HCT116 (cell line): Measurements from ENCODE around the gene SH3GLB2. TPM values are rescaled to one million over a fixed set of nuclear protein-coding genes. Genes with fewer than 3 reads are reported as not detected.

ENCODE experiments used
- ATAC-seq: fragments of 200-7000 bp; cut with Tn5 transposase; 2 replicates; pipeline ENCODE4 v1.9.1; 2020; ENCODE audit warnings: mild to moderate bottlenecking, moderate library complexity
- BruUV-seq: library from RNA; stranded (reverse); fragments of 400-500 nt; replicated peaks from 2 replicates; lab custom pipeline; 2021; lab: Mats Ljungman, UMichigan
- CTCF ChIA-PET: fragments of 300-600 bp; sonication (Branson Sonifier 250); formaldehyde crosslinking; loops from one replicate; lab custom pipeline; 2021; ENCODE audit warnings: antibody characterized with exemption; lab: Charles Lee
- POLR2A ChIA-PET: fragments of 300-600, 350-600 bp; sonication (Branson Sonifier 250); formaldehyde crosslinking; loops from one replicate; lab custom pipeline; 2021; ENCODE audit warnings: antibody characterized with exemption; lab: Charles Lee
- RAD21 ChIA-PET, 2 experiments: fragments of 300-600 bp; sonication (Branson Sonifier 250); formaldehyde crosslinking; loops; one replicate each; lab custom pipeline; 2023; ENCODE audit warnings: low total read pairs in 2 of 2; ENCODE audit not compliant: uncharacterized antibody in 2 of 2, unreplicated experiment in 2 of 2, low non-redundant PET in 1 of 2; lab: Charles Lee
- DNase-seq: peaks from one replicate; pipeline ENCODE4 v3.0.0-alpha.2; 2010; ENCODE audit warnings: low read depth, low spot score
- H2AFZ ChIP-seq: fragments of 200-600 bp; shearing (Covaris generic), sonication (generic); 2 replicates; pipeline ENCODE4 v1.6.1; 2017; ENCODE audit warnings: low read depth, mixed run types, mixed read lengths, antibody characterized with exemption, low read length; ENCODE audit not compliant: poor library complexity, severe bottlenecking
- H3K27ac ChIP-seq: 2 replicates; pipeline ENCODE4 v1.5.1; 2012; ENCODE audit warnings: low read depth, low read length
- H3K27me3 ChIP-seq: fragments of 200-600 bp; sonication (generic); 2 replicates; pipeline ENCODE4 v1.6.1; 2016; ENCODE audit warnings: mixed run types, low read length, mixed read lengths; ENCODE audit not compliant: insufficient read depth
- H3K36me3 ChIP-seq, 2 experiments: fragments of 200-500 bp in 1 of 2; fragments of 200-600 bp in 1 of 2; sonication (Bioruptor generic) in 1 of 2; sonication (generic) in 1 of 2; 2 replicates each; pipeline versions ENCODE4 v1.5.1 to v1.6.1; 2014 to 2016; ENCODE audit warnings: low read length in 2 of 2, inconsistent platforms in 1 of 2, mixed read lengths in 1 of 2, mixed run types in 1 of 2; ENCODE audit not compliant: insufficient read depth in 2 of 2, control insufficient read depth in 1 of 2
- H3K4me1 ChIP-seq, 2 experiments: fragments of 200-600 bp in 1 of 2; sonication (generic) in 1 of 2; 2 replicates each; pipeline versions ENCODE4 v1.5.1 to v1.6.1; 2012 to 2017; ENCODE audit warnings: low read length in 2 of 2, inconsistent platforms in 1 of 2, mild to moderate bottlenecking in 1 of 2, mixed read lengths in 1 of 2, mixed run types in 1 of 2, moderate library complexity in 1 of 2; ENCODE audit not compliant: insufficient read depth in 2 of 2, control insufficient read depth in 1 of 2
- H3K4me2 ChIP-seq: fragments of 200-600 bp; sonication (generic); 2 replicates; pipeline ENCODE4 v1.6.1; 2017; ENCODE audit warnings: mixed run types, low read length, mixed read lengths
- H3K4me3 ChIP-seq, 2 experiments: fragments of 200-600 bp in 1 of 2; sonication (generic) in 1 of 2; replicated peaks in 1 of 2; 2 replicates each; pipeline ENCODE4 v1.5.1; 2011 to 2016; ENCODE audit warnings: low read length in 2 of 2, control low read depth in 1 of 2, low read depth in 1 of 2, mild to moderate bottlenecking in 1 of 2, mixed read lengths in 1 of 2, mixed run types in 1 of 2
- H3K79me2 ChIP-seq: fragments of 200-600 bp; sonication (generic); 2 replicates; pipeline ENCODE4 v1.6.1; 2017; ENCODE audit warnings: mild to moderate bottlenecking, mixed run types, low read length, moderate library complexity, mixed read lengths; ENCODE audit not compliant: insufficient read depth
- H3K9ac ChIP-seq: fragments of 200-600 bp; sonication (generic); 2 replicates; pipeline ENCODE4 v1.6.1; 2016; ENCODE audit warnings: low read length, mixed read lengths
- H3K9me2 ChIP-seq: fragments of 200-600 bp; sonication (generic), shearing (Covaris generic); 2 replicates; pipeline ENCODE4 v1.6.1; 2017; ENCODE audit warnings: mixed run types, mild to moderate bottlenecking, moderate library complexity; ENCODE audit not compliant: insufficient read depth
- H3K9me3 ChIP-seq, 2 experiments: fragments of 200-500 bp in 1 of 2; fragments of 200-600 bp in 1 of 2; sonication (Bioruptor generic) in 1 of 2; sonication (generic) in 1 of 2; 2 replicates each; pipeline ENCODE4 v1.6.1; 2014 to 2017; ENCODE audit warnings: low read length in 2 of 2, mixed read lengths in 2 of 2, inconsistent platforms in 1 of 2, low read depth in 1 of 2, mild to moderate bottlenecking in 1 of 2, mixed run types in 1 of 2, moderate library complexity in 1 of 2; ENCODE audit not compliant: control insufficient read depth in 1 of 2, insufficient read depth in 1 of 2
- H4K20me1 ChIP-seq: fragments of 200-600 bp; sonication (generic), shearing (Covaris generic); 2 replicates; pipeline ENCODE4 v1.6.1; 2017; ENCODE audit warnings: mixed run types, mild to moderate bottlenecking, moderate library complexity; ENCODE audit not compliant: insufficient read depth
- CBX3 ChIP-seq: IDR thresholded peaks from 2 replicates; pipeline ENCODE4 v1.6.1; 2012; ENCODE audit warnings: low read depth
- CEBPB ChIP-seq: IDR thresholded peaks from 2 replicates; pipeline ENCODE4 v1.6.1; 2012; ENCODE audit warnings: low read depth
- EGR1 ChIP-seq: IDR thresholded peaks from 2 replicates; pipeline ENCODE4 v1.6.1; 2012; ENCODE audit warnings: low read depth
- FOSL1 ChIP-seq: IDR thresholded peaks from 2 replicates; pipeline ENCODE4 v1.6.1; 2012; ENCODE audit warnings: low read depth
- JUND ChIP-seq: IDR thresholded peaks from 2 replicates; pipeline ENCODE4 v1.6.1; 2012
- POLR2AphosphoS5 ChIP-seq: IDR thresholded peaks from 2 replicates; pipeline ENCODE4 v1.6.1; 2011; ENCODE audit warnings: mild to moderate bottlenecking, low read depth, low read length, moderate library complexity
- RAD21 ChIP-seq: IDR thresholded peaks from 2 replicates; pipeline ENCODE4 v1.6.1; 2012; ENCODE audit warnings: low read depth, mild to moderate bottlenecking
- SIN3A ChIP-seq: IDR thresholded peaks from 2 replicates; pipeline ENCODE4 v1.6.1; 2012; ENCODE audit warnings: low read depth
- SRF ChIP-seq: IDR thresholded peaks from 2 replicates; pipeline ENCODE4 v1.6.1; 2012; ENCODE audit warnings: low read depth
- ZFX ChIP-seq: fragments of 450-650 bp; IDR thresholded peaks from 2 replicates; pipeline ENCODE4 v1.6.1; 2017
- ZNF274 ChIP-seq: fragments of 200-500 bp; sonication (Bioruptor generic); IDR thresholded peaks from 2 replicates; pipeline ENCODE4 v1.6.1; 2014; ENCODE audit warnings: mild to moderate bottlenecking, low read depth, low read length, inconsistent platforms
- intact Hi-C: fragments of 100-400 bp; cut with micrococcal nuclease; formaldehyde crosslinking; loops from 2 replicates; pipeline ENCODE4 v1.10.0; 2022
- total RNA-seq: library from RNA; stranded (reverse); gene quantifications from one replicate; pipeline ENCODE4 v1.2.1, GENCODE V29; 2021; ENCODE audit not compliant: unreplicated experiment
- TF ChIP-seq, protein P1 (sequence below): IDR thresholded peaks from 2 replicates; pipeline ENCODE4 v1.6.1; 2012
- TF ChIP-seq, protein P2 (sequence below): IDR thresholded peaks from 2 replicates; pipeline ENCODE4 v1.6.1; 2012
- TF ChIP-seq, protein P3 (sequence below): IDR thresholded peaks from 2 replicates; pipeline ENCODE4 v1.6.1; 2012; ENCODE audit warnings: low read depth
- TF ChIP-seq, protein P4 (sequence below): IDR thresholded peaks from 2 replicates; pipeline ENCODE4 v1.6.1; 2011; ENCODE audit warnings: mild to moderate bottlenecking, low read length, moderate library complexity; ENCODE audit not compliant: insufficient replicate concordance; ENCODE audit errors: extremely low read depth

SH3GLB2 gene
- total RNA-seq, 1 experiment from 2014 or later, result 87.9 TPM

DNA sequence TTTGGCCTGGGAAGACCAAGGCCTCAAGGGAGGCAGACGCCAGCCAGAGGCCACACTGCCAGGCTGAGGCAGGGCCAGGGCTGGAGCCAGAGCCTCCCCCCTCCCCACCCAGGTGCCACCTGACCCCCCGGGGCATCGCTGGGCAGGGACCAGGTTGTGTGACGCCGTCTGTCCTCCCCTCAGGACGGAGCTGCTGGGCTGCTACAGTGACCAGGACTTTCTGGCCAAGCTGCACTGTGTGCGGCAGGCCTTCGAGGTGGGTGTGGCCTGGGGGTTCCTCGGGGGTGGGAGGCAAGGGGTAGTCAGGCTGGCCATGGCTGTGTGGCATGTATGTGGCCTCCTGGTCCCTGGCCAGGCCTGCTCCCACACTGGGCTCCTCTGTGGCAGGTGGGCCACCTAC is 34.9 kb upstream of the SH3GLB2 start (continued):
- TF ChIP-seq SRF (no peak), POLR2AphosphoS5 (no peak), CEBPB (no peak)
- TF ChIP-seq, protein P1, sequence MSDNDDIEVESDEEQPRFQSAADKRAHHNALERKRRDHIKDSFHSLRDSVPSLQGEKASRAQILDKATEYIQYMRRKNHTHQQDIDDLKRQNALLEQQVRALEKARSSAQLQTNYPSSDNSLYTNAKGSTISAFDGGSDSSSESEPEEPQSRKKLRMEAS, result no peak

DNA sequence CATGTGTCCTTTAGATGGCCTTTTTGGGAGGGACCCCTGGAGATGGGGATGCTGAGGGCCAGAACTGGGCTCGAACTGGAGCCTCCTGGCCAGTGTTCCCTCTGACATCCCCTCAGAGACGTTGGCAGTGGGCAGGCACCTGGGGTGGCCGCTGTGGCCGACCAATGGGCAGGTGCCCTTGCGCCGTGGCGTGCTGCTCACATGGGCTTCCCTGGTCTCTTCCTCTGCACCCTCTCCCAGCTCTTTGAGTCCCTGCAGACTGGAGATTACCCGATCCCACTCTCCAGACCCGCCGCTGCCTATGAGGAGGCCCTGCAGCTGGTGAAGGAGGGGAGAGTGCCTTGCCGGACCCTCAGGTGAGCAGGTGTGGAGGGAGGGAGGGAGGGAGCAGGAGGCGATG is 32.9 kb upstream of the SH3GLB2 start:
- Histone ChIP-seq H3K9me2 (no peaks in the 10 kb centered on the region), H2AFZ (no peak overlapping the region), H3K4me3 (no peak overlapping the region), H3K36me3 (peaks cover 0 to 4% of the 10 kb centered on the region in 2 experiments; a peak in 1 of 4 replicates), H3K4me1 (peaks cover 4 to 17% of the 10 kb centered on the region in 2 experiments; a peak in 3 of 4 replicates), H3K27me3 (no peaks in the 10 kb centered on the region), H3K27ac (no peak overlapping the region), H3K4me2 (no peak overlapping the region), H3K9ac (no peak overlapping the region), H4K20me1 (no peaks in the 10 kb centered on the region), H3K9me3 (no peaks in the 10 kb centered on the region), H3K79me2 (no peaks in the 10 kb centered on the region)
- no peak for ATAC-seq
- DNase-seq, result no peak
- BruUV-seq, result no TSS peak
- ChIA-PET POLR2A (no interaction called here), CTCF (no interaction called here), RAD21 (no interaction called here)
- intact Hi-C loops, result no loop called here
- TF ChIP-seq, protein P2, sequence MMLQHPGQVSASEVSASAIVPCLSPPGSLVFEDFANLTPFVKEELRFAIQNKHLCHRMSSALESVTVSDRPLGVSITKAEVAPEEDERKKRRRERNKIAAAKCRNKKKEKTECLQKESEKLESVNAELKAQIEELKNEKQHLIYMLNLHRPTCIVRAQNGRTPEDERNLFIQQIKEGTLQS, result no peak
- TF ChIP-seq, protein P3, sequence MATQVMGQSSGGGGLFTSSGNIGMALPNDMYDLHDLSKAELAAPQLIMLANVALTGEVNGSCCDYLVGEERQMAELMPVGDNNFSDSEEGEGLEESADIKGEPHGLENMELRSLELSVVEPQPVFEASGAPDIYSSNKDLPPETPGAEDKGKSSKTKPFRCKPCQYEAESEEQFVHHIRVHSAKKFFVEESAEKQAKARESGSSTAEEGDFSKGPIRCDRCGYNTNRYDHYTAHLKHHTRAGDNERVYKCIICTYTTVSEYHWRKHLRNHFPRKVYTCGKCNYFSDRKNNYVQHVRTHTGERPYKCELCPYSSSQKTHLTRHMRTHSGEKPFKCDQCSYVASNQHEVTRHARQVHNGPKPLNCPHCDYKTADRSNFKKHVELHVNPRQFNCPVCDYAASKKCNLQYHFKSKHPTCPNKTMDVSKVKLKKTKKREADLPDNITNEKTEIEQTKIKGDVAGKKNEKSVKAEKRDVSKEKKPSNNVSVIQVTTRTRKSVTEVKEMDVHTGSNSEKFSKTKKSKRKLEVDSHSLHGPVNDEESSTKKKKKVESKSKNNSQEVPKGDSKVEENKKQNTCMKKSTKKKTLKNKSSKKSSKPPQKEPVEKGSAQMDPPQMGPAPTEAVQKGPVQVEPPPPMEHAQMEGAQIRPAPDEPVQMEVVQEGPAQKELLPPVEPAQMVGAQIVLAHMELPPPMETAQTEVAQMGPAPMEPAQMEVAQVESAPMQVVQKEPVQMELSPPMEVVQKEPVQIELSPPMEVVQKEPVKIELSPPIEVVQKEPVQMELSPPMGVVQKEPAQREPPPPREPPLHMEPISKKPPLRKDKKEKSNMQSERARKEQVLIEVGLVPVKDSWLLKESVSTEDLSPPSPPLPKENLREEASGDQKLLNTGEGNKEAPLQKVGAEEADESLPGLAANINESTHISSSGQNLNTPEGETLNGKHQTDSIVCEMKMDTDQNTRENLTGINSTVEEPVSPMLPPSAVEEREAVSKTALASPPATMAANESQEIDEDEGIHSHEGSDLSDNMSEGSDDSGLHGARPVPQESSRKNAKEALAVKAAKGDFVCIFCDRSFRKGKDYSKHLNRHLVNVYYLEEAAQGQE, result no peak
- TF ChIP-seq, protein P4, sequence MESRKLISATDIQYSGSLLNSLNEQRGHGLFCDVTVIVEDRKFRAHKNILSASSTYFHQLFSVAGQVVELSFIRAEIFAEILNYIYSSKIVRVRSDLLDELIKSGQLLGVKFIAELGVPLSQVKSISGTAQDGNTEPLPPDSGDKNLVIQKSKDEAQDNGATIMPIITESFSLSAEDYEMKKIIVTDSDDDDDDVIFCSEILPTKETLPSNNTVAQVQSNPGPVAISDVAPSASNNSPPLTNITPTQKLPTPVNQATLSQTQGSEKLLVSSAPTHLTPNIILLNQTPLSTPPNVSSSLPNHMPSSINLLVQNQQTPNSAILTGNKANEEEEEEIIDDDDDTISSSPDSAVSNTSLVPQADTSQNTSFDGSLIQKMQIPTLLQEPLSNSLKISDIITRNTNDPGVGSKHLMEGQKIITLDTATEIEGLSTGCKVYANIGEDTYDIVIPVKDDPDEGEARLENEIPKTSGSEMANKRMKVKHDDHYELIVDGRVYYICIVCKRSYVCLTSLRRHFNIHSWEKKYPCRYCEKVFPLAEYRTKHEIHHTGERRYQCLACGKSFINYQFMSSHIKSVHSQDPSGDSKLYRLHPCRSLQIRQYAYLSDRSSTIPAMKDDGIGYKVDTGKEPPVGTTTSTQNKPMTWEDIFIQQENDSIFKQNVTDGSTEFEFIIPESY, result no peak
- TF ChIP-seq RAD21, result no peak
- TF ChIP-seq ZFX, result no peak
- TF ChIP-seq FOSL1, result no peak
- TF ChIP-seq POLR2AphosphoS5, result no peak
- TF ChIP-seq ZNF274, result no peak
- no peak for TF ChIP-seq EGR1
- TF ChIP-seq SIN3A, result no peak
- TF ChIP-seq JUND, result no peak
- no peak for TF ChIP-seq CBX3
